ENCODE measurements around the gene SFTPA2. TPM values are rescaled to one million over a fixed set of nuclear protein-coding genes. Genes with fewer than 3 reads are reported as not detected.

Gene SFTPA2
- total and polyA plus RNA-seq, 2 experiments from 2014 or later = not detected

DNA sequence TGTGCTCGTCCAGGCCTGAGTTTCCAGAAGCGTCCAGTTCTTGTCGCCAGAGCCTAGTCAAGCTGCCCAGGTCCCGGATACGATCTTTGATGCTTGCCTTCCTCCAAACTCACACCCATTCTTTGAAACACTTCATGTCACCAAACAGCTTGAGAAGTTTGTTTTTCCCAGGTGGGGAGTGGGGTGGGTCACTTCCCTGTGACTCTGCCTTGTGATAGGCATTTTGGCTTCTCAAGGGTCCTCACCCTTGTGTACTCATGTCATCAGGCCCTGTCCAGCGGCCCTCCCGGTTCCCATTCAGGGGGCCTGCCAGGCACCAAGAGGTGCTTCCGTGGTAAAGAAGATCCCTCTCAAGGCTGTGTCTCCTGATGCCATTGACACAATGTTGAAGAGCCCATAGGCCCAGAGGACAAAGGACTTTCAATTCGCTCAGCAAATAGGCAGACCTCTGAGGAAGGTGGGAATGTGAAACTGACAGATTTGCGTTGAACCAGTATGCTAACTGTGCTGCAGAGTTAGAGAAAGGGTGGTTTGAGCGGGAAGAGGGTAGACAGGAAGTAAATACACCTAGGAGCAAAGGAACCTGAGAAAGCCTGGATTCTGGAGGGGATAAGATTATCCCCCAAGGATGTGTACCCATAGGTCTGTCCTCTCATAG lies 25.8 kb upstream of the SFTPA2 start:
- H3K79me2 ChIP-seq (replicated peaks; ENCODE audit: insufficient read depth) = no peaks in the 10 kb centered on the region
- Mint-ChIP-seq H3K36me3 (ENCODE audit: low read depth) (no peaks in the 10 kb centered on the region), H3K27ac (no peak overlapping the region), H3K4me3 (no peak overlapping the region), H3K27me3 (ENCODE audit: insufficient read depth, low read depth, poor library complexity) (peaks cover 2% of the 10 kb centered on the region), H3K9me3 (no peaks in the 10 kb centered on the region), H3K4me1 (no peaks in the 10 kb centered on the region; the same call in 2 of the 3 replicates)
- H3K4me3 ChIP-seq = no peak overlapping the region
- ATAC-seq (no peak), DNase-seq (ENCODE audit: low spot score) (peak; percentile 1)
- H3F3A ChIP-seq (replicated peaks; ENCODE audit: low read depth) = no peaks in the 10 kb centered on the region
- H3K4me1 ChIP-seq (ENCODE audit: insufficient read depth) = no peaks in the 10 kb centered on the region
- H3K27me3 ChIP-seq (ENCODE audit: insufficient read depth) = no peaks in the 10 kb centered on the region
- no peak overlapping the region for H3K27ac ChIP-seq (ENCODE audit: low read depth)
- no peaks in the 10 kb centered on the region for H4K20me1 ChIP-seq (replicated peaks; ENCODE audit: insufficient read depth)
- H3K36me3 ChIP-seq (ENCODE audit: insufficient read depth) = no peaks in the 10 kb centered on the region
- no peaks in the 10 kb centered on the region for H3K9me2 ChIP-seq (ENCODE audit: insufficient read depth)
- no peak overlapping the region; the same call in 1 of the 2 replicates for H2AFZ ChIP-seq
- TF ChIP-seq CREB1 (CRISPR knock-in tag; IDR thresholded peaks at IDR 0.05; ENCODE audit: low read depth) (no peak), STAT1 (IDR thresholded peaks at IDR 0.05; ENCODE audit: unreplicated experiment) (no peak), EZH2phosphoT487 (IDR thresholded peaks at IDR 0.05; ENCODE audit: unreplicated experiment) (no peak), ZNF331 (CRISPR knock-in tag; IDR thresholded peaks at IDR 0.05; ENCODE audit: low read depth) (no peak), REST (IDR thresholded peaks at IDR 0.05; ENCODE audit: unreplicated experiment) (no peak), ETS1 (IDR thresholded peaks at IDR 0.05) (no peak), ZNF114 (CRISPR knock-in tag; IDR thresholded peaks at IDR 0.05) (no peak), POLR2AphosphoS5 (IDR thresholded peaks at IDR 0.05; ENCODE audit: low read depth) (no peak), JUNB (IDR thresholded peaks at IDR 0.05; ENCODE audit: unreplicated experiment) (no peak)
- TF ChIP-seq, protein P1, sequence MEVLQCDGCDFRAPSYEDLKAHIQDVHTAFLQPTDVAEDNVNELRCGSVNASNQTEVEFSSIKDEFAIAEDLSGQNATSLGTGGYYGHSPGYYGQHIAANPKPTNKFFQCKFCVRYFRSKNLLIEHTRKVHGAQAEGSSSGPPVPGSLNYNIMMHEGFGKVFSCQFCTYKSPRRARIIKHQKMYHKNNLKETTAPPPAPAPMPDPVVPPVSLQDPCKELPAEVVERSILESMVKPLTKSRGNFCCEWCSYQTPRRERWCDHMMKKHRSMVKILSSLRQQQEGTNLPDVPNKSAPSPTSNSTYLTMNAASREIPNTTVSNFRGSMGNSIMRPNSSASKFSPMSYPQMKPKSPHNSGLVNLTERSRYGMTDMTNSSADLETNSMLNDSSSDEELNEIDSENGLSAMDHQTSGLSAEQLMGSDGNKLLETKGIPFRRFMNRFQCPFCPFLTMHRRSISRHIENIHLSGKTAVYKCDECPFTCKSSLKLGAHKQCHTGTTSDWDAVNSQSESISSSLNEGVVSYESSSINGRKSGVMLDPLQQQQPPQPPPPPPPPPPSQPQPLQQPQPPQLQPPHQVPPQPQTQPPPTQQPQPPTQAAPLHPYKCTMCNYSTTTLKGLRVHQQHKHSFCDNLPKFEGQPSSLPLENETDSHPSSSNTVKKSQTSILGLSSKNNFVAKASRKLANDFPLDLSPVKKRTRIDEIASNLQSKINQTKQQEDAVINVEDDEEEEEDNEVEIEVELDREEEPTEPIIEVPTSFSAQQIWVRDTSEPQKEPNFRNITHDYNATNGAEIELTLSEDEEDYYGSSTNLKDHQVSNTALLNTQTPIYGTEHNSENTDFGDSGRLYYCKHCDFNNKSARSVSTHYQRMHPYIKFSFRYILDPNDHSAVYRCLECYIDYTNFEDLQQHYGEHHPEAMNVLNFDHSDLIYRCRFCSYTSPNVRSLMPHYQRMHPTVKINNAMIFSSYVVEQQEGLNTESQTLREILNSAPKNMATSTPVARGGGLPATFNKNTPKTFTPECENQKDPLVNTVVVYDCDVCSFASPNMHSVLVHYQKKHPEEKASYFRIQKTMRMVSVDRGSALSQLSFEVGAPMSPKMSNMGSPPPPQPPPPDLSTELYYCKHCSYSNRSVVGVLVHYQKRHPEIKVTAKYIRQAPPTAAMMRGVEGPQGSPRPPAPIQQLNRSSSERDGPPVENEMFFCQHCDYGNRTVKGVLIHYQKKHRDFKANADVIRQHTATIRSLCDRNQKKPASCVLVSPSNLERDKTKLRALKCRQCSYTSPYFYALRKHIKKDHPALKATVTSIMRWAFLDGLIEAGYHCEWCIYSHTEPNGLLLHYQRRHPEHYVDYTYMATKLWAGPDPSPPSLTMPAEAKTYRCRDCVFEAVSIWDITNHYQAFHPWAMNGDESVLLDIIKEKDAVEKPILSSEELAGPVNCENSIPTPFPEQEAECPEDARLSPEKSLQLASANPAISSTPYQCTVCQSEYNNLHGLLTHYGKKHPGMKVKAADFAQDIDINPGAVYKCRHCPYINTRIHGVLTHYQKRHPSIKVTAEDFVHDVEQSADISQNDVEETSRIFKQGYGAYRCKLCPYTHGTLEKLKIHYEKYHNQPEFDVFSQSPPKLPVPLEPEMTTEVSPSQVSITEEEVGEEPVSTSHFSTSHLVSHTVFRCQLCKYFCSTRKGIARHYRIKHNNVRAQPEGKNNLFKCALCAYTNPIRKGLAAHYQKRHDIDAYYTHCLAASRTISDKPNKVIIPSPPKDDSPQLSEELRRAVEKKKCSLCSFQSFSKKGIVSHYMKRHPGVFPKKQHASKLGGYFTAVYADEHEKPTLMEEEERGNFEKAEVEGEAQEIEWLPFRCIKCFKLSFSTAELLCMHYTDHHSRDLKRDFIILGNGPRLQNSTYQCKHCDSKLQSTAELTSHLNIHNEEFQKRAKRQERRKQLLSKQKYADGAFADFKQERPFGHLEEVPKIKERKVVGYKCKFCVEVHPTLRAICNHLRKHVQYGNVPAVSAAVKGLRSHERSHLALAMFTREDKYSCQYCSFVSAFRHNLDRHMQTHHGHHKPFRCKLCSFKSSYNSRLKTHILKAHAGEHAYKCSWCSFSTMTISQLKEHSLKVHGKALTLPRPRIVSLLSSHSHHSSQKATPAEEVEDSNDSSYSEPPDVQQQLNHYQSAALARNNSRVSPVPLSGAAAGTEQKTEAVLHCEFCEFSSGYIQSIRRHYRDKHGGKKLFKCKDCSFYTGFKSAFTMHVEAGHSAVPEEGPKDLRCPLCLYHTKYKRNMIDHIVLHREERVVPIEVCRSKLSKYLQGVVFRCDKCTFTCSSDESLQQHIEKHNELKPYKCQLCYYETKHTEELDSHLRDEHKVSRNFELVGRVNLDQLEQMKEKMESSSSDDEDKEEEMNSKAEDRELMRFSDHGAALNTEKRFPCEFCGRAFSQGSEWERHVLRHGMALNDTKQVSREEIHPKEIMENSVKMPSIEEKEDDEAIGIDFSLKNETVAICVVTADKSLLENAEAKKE (CRISPR knock-in tag; IDR thresholded peaks at IDR 0.05) = no peak
- no peak overlapping the region for H3K4me2 ChIP-seq

All from GM23338 (cell line).